ENCODE data around the gene NKX2-1.

NKX2-1 gene

GRCh38 chr14:36538051-36538450 lies 18.0 kb upstream of the NKX2-1 start:
- no peak overlapping the region for H3K4me3 ChIP-seq (ENCODE audit: low read depth, low read length)
- no peak for DNase-seq (ENCODE audit: low read depth, low spot score)
- no peak for TF ChIP-seq CTCF (IDR thresholded peaks at IDR 0.05; ENCODE audit: insufficient read depth, low read length, missing control alignments)
- ChIA-PET CTCF (interaction anchor here (1.1 to 1.6 kb wide), 3 partner anchors 15 to 19 kb away, joined by 4 to 6 read pairs (median 4); no protein-coding TSS in a partner anchor), POLR2A (no interaction called here)

DNA sequence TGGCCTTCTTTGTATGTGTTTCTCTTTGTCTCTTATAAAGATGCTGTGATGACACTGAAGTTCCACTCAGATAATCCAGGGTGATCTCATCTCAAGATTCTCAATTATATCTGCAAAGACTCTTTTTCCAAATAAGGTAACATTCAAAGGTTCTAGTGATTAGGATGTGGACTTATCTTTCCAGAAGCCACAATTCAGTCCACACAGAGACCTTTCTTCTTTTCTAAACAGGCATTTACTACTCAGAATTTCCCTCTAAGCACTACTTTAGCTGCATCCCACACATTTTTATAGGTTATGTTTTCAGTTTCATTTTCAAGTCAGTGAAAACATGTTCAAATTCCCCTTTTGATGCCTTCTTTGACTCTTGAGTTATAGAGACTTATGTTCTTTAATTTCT lies 9.0 kb upstream of the NKX2-1 start:
- CTCF ChIA-PET, result no interaction called here
- POLR2A ChIA-PET, result no interaction called here

GRCh38 chr14:36525746-36526099 lies 5.7 kb upstream of the NKX2-1 start:
- no peak for TF ChIP-seq CTCF (IDR thresholded peaks at IDR 0.05; ENCODE audit: insufficient read depth, low read length, missing control alignments)
- ChIA-PET CTCF (interaction anchor here (1.1 kb wide), 1 partner anchor 27 kb away, joined by 3 read pairs; no protein-coding TSS in a partner anchor), POLR2A (no interaction called here)
- no peak for DNase-seq (ENCODE audit: low read depth, low spot score)
- no peak overlapping the region for H3K4me3 ChIP-seq (ENCODE audit: low read depth, low read length)

More for the DNA sequence above, 9.0 kb upstream of the NKX2-1 start:
- no peak for DNase-seq (ENCODE audit: low read depth, low spot score)
- no peak overlapping the region for H3K4me3 ChIP-seq (ENCODE audit: low read depth, low read length)
- TF ChIP-seq CTCF (IDR thresholded peaks at IDR 0.05; ENCODE audit: insufficient read depth, low read length, missing control alignments), result no peak

DNA sequence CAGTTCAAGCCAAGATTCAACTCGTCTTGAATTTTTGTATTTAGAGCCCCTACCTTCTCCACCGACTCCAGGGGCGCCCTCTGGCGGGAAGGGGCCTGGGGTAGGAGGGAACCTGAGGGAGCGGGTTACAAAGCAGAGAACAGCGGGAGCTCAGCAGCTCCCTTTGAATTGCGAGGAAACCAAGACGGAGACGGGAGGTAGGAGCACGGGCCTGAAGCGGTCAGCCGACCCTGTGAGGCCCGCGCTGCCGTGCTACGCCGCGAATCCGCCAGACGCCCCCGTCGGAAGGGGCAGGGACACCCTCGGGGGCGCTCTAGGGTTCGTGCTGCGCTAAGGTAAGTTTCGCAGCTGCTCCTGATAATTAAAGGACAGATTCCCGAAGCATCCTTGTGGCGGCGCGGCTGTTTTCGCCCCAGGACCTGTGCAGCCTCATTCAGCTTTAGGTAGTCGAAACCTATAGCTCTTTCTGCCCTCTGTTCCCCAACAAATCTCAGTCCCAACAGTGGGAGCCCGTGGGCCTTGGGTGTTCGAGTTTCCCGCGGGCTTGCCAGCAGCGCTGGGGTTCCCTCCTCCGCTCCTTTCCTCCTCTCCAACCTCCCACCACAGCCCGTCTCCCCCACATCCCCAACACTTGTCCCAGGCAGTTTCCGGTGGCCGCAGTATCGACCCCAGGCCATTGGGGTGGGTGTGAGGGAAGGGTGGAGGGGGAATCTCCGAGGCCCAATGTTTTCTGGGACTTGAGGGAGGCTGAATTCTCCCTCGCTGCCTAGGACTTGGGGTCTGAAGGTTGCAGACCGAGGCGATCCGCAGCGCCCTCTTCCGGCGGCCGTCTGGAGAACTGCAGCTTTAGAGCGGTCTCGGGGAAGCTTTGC lies 5.1 kb upstream of the NKX2-1 start:
- no peak overlapping the region for H3K4me3 ChIP-seq (ENCODE audit: low read depth, low read length)
- TF ChIP-seq CTCF (IDR thresholded peaks at IDR 0.05; ENCODE audit: insufficient read depth, low read length, missing control alignments), result peak; percentile 27
- CTCF ChIA-PET, result interaction anchor here (1.1 kb wide), 1 partner anchor 19 kb away, joined by 3 read pairs; no protein-coding TSS in a partner anchor
- POLR2A ChIA-PET, result no interaction called here
- no peak for DNase-seq (ENCODE audit: low read depth, low spot score)

DNA sequence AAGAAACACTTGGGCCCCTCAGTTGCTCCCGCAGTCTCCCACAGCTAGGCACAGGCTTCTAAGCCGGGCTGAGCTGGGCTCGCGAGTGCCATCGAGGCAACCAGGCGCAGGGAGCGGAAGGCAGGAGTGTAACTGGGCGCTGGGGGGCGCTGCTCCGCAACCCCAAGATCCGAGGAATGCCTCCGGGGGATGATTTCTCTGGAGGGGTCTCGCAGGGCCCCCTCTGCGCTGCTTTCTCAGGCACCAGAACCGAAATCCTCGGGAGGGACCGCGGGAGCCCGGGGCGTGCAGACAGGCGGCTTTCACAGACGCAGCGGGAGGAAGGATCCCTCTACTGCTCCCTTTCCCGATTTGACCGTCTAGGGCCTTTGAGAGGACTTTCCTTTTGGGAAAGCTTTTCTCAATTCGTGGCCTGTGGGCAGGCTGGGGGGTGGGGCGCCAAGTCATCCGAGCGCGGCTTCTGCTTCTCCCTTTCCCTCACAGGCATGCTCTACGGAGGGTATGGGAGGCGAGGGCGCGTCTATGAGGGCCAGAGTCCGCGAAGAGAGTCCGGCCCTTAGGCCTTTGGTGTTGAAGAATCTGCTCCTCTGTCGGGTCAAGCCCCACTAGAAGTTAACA lies 4.3 kb upstream of the NKX2-1 start:
- DNase-seq (ENCODE audit: low read depth, low spot score), result no peak
- H3K4me3 ChIP-seq (ENCODE audit: low read depth, low read length), result no peak overlapping the region
- POLR2A ChIA-PET, result no interaction called here
- TF ChIP-seq CTCF (IDR thresholded peaks at IDR 0.05; ENCODE audit: insufficient read depth, low read length, missing control alignments), result no peak
- CTCF ChIA-PET, result interaction anchor here (1.1 to 1.8 kb wide), 3 partner anchors 18 to 417 kb away, joined by 3 to 4 read pairs (median 3); no protein-coding TSS in a partner anchor
